Posterior cingulate gyrus (tissue), 11 donors: Measurements from ENCODE around the gene SNED1.

Experiments used
- DNase-seq, 10 donors: peaks; one replicate each; pipeline versions ENCODE4 v3.0.0 to v3.0.0-alpha.2; 2020 to 2021; ENCODE audit warnings: mixed read lengths in 3 of 10
- intact Hi-C: fragments of 100-400 bp; cut with DNase I; formaldehyde crosslinking; loops from one replicate; pipeline ENCODE4 v1.15.1; 2023

The SNED1 gene

DNA sequence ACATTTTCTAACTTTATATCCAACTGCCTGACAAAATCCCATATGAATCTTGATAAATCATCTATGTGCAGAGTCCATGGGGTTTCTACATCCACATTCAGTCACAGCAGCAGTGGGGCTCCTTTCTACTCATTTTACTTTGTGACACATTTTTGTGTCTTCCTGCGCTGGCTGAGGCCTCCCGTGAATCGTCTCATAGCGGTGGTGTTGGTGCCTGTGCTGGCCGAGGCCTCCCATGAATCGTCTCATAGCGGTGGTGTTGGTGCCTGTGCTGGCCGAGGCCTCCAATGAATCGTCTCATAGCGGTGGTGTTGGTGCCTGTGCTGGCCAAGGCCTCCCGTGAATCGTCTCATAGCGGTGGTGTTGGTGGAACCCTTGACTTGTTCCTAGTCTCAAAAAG lies 17.0 kb downstream of the SNED1 start:
- DNase-seq, result peak in 2 of 10 donors; percentile 35 to 42
- intact Hi-C loops, result no loop called here

DNA sequence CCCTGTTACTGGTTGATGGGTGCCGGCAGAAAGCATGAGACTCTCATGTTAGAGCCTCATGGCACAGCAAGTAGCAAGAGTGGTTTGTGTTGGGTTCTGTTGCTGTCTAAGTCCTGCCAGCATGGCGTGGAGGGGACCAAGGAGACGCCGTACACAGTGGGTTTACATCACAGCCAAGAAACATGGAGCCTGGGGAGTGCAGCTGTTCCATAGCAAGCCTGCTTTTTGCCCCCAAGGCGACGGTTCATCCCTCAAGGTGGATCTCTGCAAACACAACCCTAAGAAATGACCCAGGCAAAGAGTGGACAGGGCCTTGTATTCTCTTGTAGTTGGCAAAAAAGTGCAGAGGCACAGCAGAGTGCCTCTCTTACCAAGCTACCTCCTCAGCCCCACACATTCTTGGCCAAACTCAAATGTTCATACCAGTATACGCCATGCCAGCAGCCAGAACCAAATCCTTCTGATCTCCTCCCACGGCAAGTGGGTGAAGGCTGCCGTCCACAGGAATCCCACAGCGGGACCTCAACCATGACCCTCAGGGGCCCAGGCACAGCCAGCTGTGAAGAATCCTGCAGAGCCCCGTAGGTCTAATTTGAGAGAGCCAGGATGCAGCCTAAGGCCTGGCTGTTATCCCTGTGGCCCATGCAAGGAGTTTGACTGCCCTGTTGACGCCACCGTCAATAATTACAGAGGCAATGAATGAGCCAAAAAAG lies 19.0 kb downstream of the SNED1 start:
- intact Hi-C loops, result no loop called here
- DNase-seq, result peak in 3 of 10 donors; percentile 18 to 69 (median 54)

DNA sequence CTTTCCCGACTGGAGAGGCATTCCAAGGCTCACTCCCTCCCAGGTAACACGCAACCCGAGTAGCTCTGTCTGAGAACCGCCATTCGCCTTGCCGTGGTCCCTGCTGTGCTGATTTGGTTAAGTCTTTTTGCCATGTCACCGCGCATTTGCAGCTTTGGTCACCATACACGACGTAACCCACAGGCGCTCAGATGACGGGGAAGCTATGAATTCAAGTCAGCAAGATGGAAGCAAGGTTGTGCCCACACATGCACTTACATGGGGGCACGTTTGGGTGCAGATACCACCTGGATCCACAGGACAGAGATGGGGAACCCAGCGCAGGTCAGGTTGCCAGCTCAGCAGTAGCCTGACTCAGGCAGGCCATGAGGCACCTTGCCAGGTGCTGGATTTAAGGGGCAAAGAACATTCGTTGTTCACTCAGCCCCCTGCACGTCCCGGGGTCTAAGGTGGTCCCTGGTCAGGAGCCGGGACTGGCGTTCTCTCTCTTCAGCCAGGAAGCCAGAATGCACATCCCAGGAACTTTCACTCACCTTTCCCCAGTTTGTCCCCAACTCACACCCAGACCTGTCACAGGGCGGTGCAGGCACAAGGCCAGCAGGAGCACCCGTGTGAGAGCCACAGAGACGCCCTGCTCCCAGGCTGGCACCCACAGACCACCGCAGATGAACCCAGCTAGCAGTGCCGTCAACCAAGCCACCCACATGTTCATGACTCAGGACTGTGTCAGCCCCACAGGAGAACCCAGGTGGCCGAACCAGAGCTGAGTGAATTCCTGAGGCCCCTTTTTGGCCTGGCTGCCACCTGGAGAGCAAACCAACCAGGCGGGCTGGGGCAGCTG lies 19.9 kb downstream of the SNED1 start:
- intact Hi-C loops, result no loop called here
- DNase-seq, result peak in 2 of 10 donors; percentile 48 to 52

DNA sequence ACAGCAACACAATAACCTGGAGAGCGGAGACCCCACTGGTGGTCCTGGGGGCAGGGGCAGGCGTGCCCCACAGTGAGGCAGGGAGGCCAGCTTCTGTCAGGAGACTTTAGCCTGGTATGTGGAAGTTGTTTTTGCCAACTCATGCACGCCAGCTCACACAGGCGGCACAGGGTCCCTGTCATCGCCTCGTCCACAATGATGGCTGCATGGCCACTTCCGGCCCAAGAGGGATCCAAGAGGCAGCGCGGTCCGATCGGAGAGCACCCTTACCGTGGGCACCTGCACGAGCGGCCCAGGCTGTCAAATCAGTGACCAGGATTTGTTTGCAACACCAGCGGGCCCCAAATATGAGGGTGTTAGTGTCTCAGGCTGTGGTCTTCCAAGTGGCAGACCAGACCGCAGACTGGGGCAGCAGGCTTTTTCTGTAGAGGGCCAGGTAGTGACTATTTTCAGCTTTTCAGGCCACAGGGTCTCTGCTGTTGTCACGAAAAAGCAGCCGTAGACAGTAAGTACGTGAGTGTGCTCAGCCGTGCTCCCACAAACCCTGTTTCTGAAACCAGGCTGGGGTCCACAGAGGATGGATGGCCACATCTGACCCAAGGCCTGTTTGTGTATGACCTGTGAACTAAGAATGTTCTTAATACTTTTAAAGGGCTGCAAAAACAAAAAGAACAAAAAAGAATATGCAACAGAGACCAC lies 21.2 kb downstream of the SNED1 start:
- DNase-seq, result peak in 1 of 10 donors; percentile 11
- intact Hi-C loops, result no loop called here

DNA sequence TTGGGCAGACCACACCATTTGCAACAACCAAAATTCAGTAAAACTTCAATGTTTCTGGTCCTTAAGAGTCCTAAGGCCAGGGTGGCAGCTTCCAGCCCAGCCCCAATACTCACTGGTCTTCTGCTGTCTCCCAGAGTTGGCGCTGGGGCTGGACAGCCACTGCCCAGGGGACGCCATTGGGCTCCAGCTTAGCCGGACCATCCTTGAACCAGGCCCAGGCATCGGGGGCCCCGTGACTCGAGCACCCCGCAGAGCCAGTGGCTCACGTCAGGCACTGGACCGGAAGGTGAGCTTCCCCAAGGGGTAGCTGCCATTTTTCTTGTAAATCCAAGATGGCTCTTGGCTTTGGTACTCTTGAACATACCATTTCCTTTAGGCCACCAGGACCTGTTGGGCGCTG lies 21.8 kb downstream of the SNED1 start:
- intact Hi-C loops, result no loop called here
- DNase-seq, result peak in 2 of 10 donors; percentile 40 to 61

DNA sequence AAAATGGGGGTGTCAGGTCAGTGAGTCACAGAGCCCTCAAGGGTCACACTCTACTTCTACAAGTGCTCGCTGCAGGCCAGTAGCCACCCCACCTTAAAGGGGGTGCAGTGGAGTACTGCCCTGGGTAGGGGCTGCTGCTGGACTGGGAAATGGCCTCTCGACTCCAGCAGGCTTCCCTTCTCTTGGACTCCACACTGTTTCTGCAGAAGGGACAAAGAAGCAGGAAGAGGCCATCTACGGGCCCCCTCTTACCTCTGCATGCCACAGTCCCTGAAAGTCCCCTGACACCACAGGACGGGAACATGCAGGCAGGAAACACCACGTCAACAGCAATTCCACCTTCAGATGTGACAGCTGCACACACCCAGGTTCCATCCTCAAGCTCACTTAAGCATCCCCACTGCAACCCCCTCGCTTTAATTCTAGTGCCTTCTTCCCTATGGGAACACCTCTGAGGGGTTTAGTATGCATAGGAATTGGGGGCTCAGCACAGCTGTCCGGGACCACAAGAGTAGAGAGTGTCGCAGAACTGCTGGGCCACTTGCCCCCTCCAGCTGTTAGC lies 22.3 kb downstream of the SNED1 start:
- peak in 1 of 10 donors; percentile 35 for DNase-seq
- intact Hi-C loops, result no loop called here

DNA sequence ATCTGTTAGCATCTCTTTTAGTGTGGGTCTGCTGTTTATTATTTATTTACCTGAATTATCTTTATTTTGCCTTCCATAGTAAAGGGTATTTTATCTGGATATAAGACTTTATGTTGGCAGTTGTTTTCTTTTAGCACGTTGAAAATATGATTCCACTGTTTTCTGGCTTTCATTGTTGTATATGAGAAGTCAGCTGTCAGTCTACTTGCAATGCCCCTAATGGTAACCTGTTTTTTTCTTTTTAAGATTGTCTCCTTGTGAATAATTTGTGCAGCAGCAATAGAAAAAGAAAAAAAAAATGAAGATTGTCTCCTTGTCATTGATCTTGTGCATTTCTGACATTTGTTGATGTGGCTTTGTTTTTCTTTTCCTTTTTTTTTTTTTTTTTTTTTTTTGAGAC lies 27.2 kb downstream of the SNED1 start:
- DNase-seq, result no peak
- intact Hi-C loops, result no loop called here

DNA sequence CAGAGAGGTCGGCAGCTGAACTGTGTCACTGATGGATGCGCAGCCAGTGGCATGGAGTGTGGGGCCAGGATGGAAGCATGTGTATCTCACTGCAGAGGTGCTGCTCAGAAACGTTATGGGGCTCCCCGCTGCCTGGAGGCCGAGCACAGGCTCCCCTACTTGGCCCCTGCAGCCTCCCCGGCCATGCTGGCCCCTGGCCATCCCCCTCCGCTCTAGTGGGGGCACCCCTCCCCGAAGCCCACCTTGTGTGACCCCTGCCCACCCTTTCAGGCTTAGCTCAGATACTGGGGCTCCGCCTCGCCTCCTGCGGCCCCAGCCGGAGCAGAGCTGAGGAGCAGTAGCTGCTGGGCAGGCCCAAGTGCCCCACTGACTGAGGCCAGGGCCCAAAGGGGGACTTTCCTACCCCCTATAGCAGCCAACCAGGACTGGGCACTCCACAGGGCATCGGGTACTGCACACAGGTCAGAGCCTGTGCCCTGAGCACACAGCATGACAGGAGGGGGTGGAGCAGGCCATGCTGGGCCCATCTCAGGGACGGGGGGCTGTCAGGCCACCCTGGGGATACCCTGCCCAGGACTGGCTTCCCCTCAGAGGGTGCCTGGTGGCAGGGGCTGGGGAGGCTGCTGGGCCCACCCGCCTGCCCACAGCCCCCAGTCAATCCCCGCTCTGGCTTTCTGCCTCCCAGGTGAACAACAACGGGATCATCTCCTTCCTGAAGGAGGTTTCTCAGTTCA lies 31.3 kb downstream of the SNED1 start:
- peak in 3 of 10 donors; percentile 39 to 77 (median 72) for DNase-seq

DNA sequence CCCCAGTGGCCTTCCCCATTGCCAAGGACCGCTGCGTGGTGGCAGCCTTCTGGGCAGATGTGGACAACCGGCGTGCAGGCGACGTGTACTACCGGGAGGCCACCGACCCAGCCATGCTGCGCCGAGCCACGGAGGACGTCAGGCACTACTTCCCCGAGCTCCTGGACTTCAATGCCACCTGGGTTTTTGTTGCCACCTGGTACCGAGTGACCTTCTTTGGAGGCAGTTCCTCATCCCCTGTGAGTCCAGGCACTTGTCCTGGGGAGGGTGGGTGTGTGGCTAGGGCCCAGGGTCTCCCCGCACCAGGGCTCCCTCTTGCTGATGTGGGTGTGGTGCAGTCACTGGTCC lies 31.9 kb downstream of the SNED1 start:
- peak in 3 of 10 donors; percentile 50 to 81 (median 56) for DNase-seq
- intact Hi-C loops, result no loop called here

More for the DNA sequence above, 31.3 kb downstream of the SNED1 start:
- intact Hi-C loops, result no loop called here

DNA sequence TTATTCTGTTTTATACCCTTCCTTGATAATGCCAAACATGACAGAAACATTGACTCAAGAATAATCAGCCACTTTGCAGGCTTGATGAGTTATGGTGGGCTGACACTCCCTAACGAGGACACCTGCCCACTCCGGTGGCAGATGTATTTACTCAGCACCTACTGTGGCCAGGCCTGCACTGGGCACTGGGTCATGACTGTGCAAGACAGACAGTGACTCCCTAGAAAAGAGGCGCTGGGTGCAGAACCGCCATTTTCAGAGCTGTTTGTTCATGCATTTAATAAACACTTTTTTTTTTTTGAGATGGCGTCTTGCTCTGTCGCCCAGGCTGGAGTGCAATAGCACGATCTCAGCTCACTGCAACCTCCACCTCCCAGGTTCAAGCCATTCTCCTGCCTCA lies 32.5 kb downstream of the SNED1 start:
- intact Hi-C loops, result no loop called here
- DNase-seq, result peak in 2 of 10 donors; percentile 42 to 65

DNA sequence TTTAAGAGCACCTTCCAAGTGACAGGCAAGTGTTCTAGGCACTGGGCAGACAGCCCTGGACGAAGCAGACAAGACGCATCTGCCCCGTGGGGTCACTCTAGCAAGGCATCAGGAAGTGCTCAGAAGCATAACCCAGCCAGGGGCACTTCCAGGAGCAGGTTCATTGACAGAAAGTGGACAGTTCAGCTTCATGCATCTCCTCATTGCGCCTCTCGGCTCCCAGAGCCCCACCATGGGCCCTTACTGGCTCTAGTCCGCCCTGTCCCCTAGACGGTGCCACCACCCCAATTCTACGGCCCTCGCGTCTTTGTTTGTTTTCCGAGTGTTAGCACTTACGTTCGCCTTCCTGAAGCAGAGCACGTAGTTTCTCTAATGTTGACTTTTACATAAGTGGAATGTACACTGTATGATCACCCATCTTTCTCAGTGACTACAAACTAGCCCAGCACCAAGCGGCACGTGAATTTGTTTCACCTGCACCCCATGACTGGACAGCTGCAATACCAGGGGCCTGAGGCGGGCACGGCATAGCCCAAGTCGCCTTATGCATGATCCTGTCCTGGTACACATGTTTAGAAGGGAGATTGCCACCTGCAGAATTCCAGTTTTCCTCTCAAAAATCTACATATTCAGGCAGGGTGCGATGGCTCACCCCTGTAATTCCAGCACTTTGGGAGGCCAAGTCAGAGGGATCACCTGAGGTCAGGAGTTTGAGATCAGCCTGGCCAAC lies 33.2 kb downstream of the SNED1 start:
- intact Hi-C loops, result no loop called here
- DNase-seq, result no peak

DNA sequence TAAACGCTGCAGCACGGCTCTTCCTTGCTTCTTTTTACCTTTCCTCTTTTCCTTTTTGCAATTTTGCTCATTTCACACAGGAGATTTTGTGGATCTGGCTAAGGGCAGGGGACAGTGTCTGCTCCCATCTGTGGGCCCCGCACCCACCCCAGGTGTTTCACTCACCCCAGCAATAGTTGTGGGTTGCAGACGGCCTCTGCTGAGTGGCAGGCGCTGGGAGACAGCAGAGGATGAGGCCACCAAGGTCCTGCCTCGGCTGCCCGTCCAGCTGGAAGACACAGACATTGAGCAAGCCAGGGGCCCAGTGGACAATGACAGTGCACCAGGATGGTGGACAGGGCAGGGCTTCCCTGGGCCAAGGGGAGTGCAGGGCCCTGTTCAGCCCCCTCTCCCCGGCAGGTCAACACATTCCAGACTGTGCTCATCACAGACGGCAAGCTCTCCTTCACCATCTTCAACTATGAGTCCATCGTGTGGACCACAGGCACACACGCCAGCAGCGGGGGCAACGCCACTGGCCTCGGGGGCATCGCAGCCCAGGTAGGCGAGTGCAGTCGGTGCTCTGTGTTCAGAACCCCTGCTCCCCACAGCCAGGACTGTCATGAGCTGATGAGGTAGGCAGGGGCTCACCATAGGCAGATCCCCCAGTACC lies 35.0 kb downstream of the SNED1 start:
- DNase-seq, result peak in 1 of 10 donors; percentile 37
- intact Hi-C loops, result no loop called here

DNA sequence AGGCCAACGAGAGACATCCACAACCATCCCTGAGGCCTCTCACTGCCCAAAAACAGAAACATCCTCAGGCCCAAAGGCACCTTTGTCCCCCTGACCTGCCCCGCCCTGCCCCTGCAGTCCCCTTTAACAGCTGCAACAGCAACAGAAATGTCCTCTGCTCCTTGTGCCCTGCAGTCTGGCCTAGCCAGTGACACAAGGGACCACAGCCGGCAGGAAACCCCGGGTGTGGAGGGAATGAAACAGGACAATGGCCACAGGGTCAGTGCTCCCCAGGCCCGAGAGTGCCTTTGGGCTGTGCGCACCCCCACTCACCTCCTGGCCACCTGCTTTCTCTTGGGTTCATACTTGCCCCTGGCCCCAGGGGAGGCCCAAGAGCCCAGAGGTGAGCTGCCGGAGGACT lies 35.6 kb downstream of the SNED1 start:
- DNase-seq, result peak in 1 of 10 donors; percentile 58
- intact Hi-C loops, result no loop called here

DNA sequence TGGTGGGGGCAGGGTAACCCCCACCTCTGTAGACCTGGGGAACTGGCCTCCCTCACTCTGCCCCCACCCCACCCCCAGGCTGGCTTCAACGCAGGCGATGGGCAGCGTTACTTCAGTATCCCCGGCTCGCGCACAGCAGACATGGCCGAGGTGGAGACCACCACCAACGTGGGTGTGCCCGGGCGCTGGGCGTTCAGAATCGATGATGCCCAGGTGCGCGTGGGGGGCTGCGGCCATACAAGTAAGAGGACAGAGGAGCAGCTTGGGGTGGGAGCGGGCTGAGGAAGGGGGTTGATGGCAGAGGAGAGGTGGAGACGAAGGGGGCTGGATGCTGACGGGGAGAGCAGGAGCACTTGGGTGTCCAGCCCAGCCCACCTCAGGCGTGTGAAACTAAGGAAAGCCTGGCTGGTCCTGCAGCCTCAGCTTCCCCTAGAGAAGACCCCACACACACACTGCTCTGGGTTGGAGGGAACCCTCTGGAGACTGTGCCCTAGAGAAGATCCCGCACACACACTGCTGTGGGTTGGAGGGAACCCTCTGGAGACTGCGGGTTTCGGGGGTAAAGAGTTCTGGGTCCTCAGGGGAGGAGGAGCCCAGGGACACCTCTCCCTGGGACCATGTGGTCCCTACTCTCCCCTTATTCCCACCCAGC lies 36.2 kb downstream of the SNED1 start:
- intact Hi-C loops, result no loop called here
- DNase-seq, result peak in 2 of 10 donors; percentile 69 to 85

DNA sequence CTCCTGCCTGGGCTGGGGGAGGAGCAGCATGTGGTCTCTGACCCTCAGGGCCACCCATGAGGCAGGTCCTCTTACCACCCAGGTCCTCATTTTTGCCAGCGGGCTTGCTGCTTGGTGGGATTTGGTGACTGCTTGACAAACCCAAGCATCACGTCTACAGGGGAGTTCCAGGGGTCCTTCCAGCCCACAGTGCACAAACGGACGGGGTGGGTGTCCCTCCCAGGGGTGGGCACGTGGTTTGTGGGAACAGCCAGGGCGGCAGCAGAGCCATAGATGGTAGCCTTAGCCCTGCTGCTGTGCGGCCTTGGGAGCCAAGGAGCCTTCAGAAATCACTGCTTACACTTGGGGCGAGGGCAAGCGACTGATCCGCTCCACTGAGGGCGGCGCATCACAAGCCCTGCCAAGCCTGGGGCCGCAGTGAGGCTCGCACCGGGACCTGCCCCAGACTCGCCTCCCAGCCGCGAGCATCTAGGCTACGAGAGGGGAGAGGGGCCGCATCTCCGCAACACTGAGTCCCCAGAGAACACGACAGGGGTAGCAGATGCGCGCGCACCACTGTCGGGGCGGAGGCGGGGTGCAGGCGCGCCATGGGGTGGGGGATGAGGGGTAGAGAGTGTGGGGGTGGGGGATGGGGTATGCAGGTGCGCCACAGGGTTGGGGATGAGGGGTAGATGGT lies 36.9 kb downstream of the SNED1 start:
- intact Hi-C loops, result no loop called here

DNA sequence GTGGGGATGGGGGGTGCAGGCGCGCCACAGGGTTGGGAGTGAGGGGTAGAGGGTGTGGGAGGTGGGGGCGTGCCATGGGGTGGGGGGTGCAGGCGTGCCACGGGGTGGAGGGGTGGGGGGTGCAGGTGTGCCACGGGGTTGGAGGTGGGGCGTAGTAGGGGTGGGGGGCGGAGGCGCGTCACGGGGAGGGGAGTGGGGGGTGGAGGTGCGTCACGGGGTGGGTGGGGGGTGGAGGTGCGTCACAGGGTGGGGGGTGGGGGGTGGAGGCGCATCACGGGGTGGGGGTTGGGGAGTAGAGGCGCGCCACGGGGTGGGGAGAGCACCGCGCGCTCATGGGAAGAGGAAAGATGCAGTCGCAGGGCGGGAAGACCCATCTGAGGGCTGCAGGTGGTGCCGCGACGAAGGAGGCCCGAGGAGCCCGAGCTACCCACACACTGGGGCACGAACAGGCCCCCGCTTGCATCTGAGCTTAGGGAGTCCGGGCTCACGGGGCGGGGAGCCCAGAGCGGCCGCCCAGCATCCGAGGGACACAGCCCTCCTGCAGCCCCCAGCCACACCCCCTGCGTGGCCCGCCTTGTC lies 37.5 kb downstream of the SNED1 start:
- DNase-seq, result peak in 2 of 10 donors; percentile 8 to 39
- intact Hi-C loops, result no loop called here

More for the DNA sequence above, 36.9 kb downstream of the SNED1 start:
- DNase-seq, result peak in 3 of 10 donors; percentile 15 to 76 (median 74)

DNA sequence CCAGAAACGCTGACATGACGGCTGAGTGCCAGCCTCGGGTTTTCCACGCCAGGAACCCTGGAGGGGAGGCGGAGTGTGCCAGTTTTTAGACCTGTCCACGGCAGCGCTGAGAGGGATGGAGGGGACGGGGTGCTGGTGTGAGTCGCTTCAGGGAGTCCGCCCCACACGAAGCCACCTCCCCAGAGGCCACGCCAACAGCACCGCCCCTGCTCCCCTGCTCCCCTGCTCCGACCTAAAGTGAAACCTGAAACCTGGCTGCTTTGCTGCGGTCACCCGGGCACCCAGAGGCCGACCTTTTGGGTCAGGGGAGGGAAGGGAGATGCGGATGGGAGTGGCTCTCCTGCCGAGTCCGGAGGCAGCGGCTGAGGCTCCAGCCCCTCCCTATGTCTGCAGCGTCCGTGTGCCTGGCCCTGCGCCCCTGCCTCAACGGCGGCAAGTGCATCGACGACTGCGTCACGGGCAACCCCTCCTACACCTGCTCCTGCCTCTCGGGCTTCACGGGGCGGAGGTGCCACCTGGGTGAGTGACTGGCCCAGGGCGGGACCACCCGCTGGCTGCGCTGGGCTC lies 38.1 kb downstream of the SNED1 start:
- peak in 3 of 10 donors; percentile 30 to 85 (median 77) for DNase-seq

More for the DNA sequence above, 38.1 kb downstream of the SNED1 start:
- intact Hi-C loops, result no loop called here
